Mesangial cell (primary cell): ENCODE data around the gene AGRN. TPM values are rescaled to one million over a fixed set of nuclear protein-coding genes. Genes with fewer than 3 reads are reported as not detected.

Source experiments
- total RNA-seq: library from RNA; depleted of rRNA; stranded (reverse); fragments of >200 nt; gene quantifications from 2 replicates; pipeline ENCODE4 v1.2.3, GENCODE V29; 2015

AGRN gene
- total RNA-seq = 391 and 723 TPM in 2 replicates

GRCh38 chr1:1020000-1020404 lies at the start of gene AGRN:
TSS of gene AGRN (plus strand) at chr1:1020120. CDS start at chr1:1020173, 53 bp downstream.

GRCh38 chr1:981955-982558 lies 37.9 kb upstream of the AGRN start, which contains the start of gene PERM1:
TSS of gene PERM1 (minus strand) at chr1:982093. CDS start at chr1:981029, 1,064 bp downstream.

GRCh38 chr1:999725-1000356 lies 20.1 kb upstream of the AGRN start, which contains the start of gene HES4:
TSS of gene HES4 (minus strand) at chr1:1000097. CDS start at chr1:999973, 124 bp downstream.

GRCh38 chr1:1013105-1013921 lies 6.6 kb upstream of the AGRN start, which contains the start of gene ISG15:
TSS of gene ISG15 (plus strand) at chr1:1013497. CDS start at chr1:1013574, 77 bp downstream.

GRCh38 chr1:1073743-1074587 lies 54.0 kb downstream of the AGRN start, which contains the start of gene RNF223:
TSS of gene RNF223 (minus strand) at chr1:1074306. CDS start at chr1:1072566, 1,740 bp downstream.

Other genes starting within 250 kb of the AGRN start
- 3.4 and 58.4 TPM in 2 replicates for gene SAMD11, start 96.2 kb upstream of the AGRN start, total RNA-seq
- 62.0 and 110 TPM in 2 replicates for gene NOC2L, start 60.9 kb upstream of the AGRN start, total RNA-seq
- gene KLHL17, start 59.5 kb upstream of the AGRN start, total RNA-seq = 12.5 and 14.7 TPM in 2 replicates
- 4.8 and 5.5 TPM in 2 replicates for gene PLEKHN1, start 53.6 kb upstream of the AGRN start, total RNA-seq
- not detected in 2 replicates for gene PERM1, start 38.0 kb upstream of the AGRN start, total RNA-seq
- 51.7 and 85.1 TPM in 2 replicates for gene HES4, start 20.0 kb upstream of the AGRN start, total RNA-seq
- 48.7 and 68.0 TPM in 2 replicates for gene ISG15, start 6.6 kb upstream of the AGRN start, total RNA-seq
- gene RNF223, start 54.2 kb downstream of the AGRN start, total RNA-seq = 0.51 TPM in 1 of 2 replicates, not detected in the other
- gene C1orf159, start 96.0 kb downstream of the AGRN start, total RNA-seq = 15.5 and 25.9 TPM in 2 replicates
- not detected in 2 replicates for gene TTLL10, start 153.8 kb downstream of the AGRN start, total RNA-seq
- gene TNFRSF18, start 186.5 kb downstream of the AGRN start, total RNA-seq = 5.1 and 35.4 TPM in 2 replicates
- gene TNFRSF4, start 194.0 kb downstream of the AGRN start, total RNA-seq = 1.8 and 3.4 TPM in 2 replicates
- gene SDF4, start 211.9 kb downstream of the AGRN start, total RNA-seq = 154 and 222 TPM in 2 replicates
- 32.6 and 41.5 TPM in 2 replicates for gene B3GALT6, start 212.1 kb downstream of the AGRN start, total RNA-seq
- 1.3 and 8.0 TPM in 2 replicates for gene C1QTNF12, start 226.6 kb downstream of the AGRN start, total RNA-seq